GM19193 (cell line): Measurements from ENCODE around the gene YPEL4.

ENCODE experiments used
- POLR2A ChIP-seq: IDR thresholded peaks from 4 replicates; pipeline ENCODE4 v1.6.1; 2011; ENCODE audit not compliant: insufficient read depth, insufficient read length; ENCODE audit errors: extremely low read depth

YPEL4 gene

GRCh38 chr11:57596266-57596885 lies 53.3 kb downstream of the YPEL4 start:
- no peak for TF ChIP-seq POLR2A
